Measurements from ENCODE around the gene PPL. TPM values are rescaled to one million over a fixed set of nuclear protein-coding genes. Genes with fewer than 3 reads are reported as not detected.

PPL gene
- total and polyA plus RNA-seq, 2 of the 8 experiments (the other 6 are each of a cell fraction or from before 2014, with no cell fraction given) = 11.3 to 29.5 TPM

DNA sequence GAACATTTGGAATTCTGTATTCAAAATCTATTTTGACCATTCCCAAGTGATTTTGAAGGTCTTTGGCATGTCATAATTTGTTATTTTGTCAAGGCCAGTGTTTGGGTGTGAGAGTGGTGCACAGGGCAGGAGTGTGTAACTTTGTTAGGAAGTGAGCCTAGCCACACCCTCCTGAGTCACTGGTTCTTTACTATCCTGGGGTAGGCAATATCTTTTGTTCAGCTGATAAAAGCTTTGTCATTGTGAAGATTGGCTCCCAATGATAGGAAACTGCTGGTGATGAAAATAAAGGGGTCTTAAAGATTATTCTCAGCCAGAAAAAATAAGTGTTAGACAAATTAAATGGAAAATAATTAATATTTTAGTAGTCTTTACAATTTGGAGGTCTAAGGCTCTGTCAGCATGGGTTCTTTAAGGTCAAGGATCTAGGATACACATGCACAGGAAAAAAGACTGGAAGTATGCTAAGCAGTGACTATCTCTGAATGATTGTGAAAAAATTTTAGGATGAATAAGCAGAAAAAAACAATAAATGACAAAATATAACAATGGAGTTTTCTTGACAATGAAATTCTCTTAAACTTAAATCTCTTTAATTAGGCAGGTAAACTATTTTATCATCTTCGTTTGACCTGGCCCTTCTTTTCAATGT, 84.6 kb downstream of the PPL start:
- H3K36me3 ChIP-seq (ENCODE audit: control insufficient read depth in 2 of 4, insufficient read depth in 4 of 4, low read length in 3 of 4) = peaks cover 8 to 35% (median 20%) of the 10 kb centered on the region in 4 experiments; a peak in 7 of 8 replicates
- H3K23me2 ChIP-seq (ENCODE audit: low read depth, low read length) = peaks cover 4% of the 10 kb centered on the region; the same call in 1 of the 2 replicates
- H2AFZ ChIP-seq (ENCODE audit: low read length) = no peak overlapping the region
- ChIA-PET CTCF (ENCODE audit: partially characterized antibody) (interaction anchor here (1.0 to 1.8 kb wide), 4 partner anchors 11 to 104 kb away, joined by 3 to 4 read pairs (median 4); no protein-coding TSS in a partner anchor), POLR2A (ENCODE audit: partially characterized antibody) (no interaction called here)
- H4K8ac ChIP-seq (ENCODE audit: extremely low read depth, insufficient read depth, low read length) = no peak overlapping the region
- no peak overlapping the region for H3K56ac ChIP-seq (replicated peaks; ENCODE audit: insufficient read length, low read depth, low read length)
- H3K4me3 ChIP-seq (ENCODE audit: extremely low read depth in 1 of 4, insufficient read depth in 2 of 4, low read depth in 3 of 4, low read length in 4 of 4) = no peak overlapping the region
- no peak overlapping the region for H4K91ac ChIP-seq (replicated peaks; ENCODE audit: insufficient read length, low read length)
- peaks cover 15 to 53% of the 10 kb centered on the region in 2 experiments for H3K79me2 ChIP-seq (ENCODE audit: control insufficient read depth in 1 of 2, insufficient read depth in 2 of 2, low read length in 2 of 2)
- peaks cover 5% of the 10 kb centered on the region for H3K79me1 ChIP-seq (ENCODE audit: low read depth, low read length)
- no peak overlapping the region for H3K27ac ChIP-seq (ENCODE audit: low read depth, low read length)
- H3K9me3 ChIP-seq (ENCODE audit: insufficient read depth in 2 of 2, low read depth in 1 of 2, low read length in 1 of 2) = no peaks in the 10 kb centered on the region
- DNase-seq (ENCODE audit: low read depth in 1 of 2, low spot score in 2 of 2) (no peak), FAIRE-seq (no peak)
- H3K27me3 ChIP-seq (replicated peaks in 1 of 4; ENCODE audit: control insufficient read depth in 3 of 4, extremely low read depth in 1 of 4, insufficient read depth in 3 of 4, low read length in 3 of 4) = no peaks in the 10 kb centered on the region
- no peak overlapping the region for H3K23ac ChIP-seq (ENCODE audit: insufficient read length)
- H4K20me1 ChIP-seq (replicated peaks in 1 of 2; ENCODE audit: control insufficient read depth in 1 of 2, insufficient read depth in 2 of 2, low read length in 2 of 2) = peaks cover 8 to 15% of the 10 kb centered on the region in 2 experiments
- no peak overlapping the region for H3K9ac ChIP-seq (replicated peaks in 1 of 4; ENCODE audit: extremely low read depth in 1 of 4, low read depth in 3 of 4, low read length in 3 of 4)
- no peak overlapping the region for H2BK20ac ChIP-seq (ENCODE audit: low read length)
- peaks cover 0 to 4% (median 2%) of the 10 kb centered on the region in 4 experiments; a peak in 3 of 7 replicates for H3K4me1 ChIP-seq (replicated peaks in 1 of 4; ENCODE audit: control insufficient read depth in 3 of 4, insufficient read depth in 4 of 4, low read length in 3 of 4)
- WGBS, 2 experiments (ENCODE audit: extremely low coverage in 1 of 2, insufficient coverage in 1 of 2, insufficient read length in 1 of 2, insufficient replicate concordance in 2 of 2, low coverage in 1 of 2, low lambda C conversion rate in 2 of 2, missing lambda C conversion rate in 1 of 2) = 86% methylated on average over 1 of the region's 1 CpG; no CpG with 5 or more reads in 1 of the 2 experiments
- H3K4me2 ChIP-seq (ENCODE audit: insufficient read depth in 1 of 2, low read depth in 2 of 2, low read length in 2 of 2) = no peak overlapping the region
- H2BK120ac ChIP-seq (replicated peaks; ENCODE audit: low read depth, low read length) = no peak overlapping the region
- no peak overlapping the region for H2AK5ac ChIP-seq (ENCODE audit: low read depth, low read length)
- no peak overlapping the region for H3K18ac ChIP-seq (ENCODE audit: extremely low read depth, low read length)
- H4K5ac ChIP-seq (ENCODE audit: insufficient read length, low read depth, low read length) = no peak overlapping the region
- no peak overlapping the region for H2BK15ac ChIP-seq (ENCODE audit: low read length)
- no peak overlapping the region for H2BK12ac ChIP-seq (ENCODE audit: low read depth, low read length)
- H3K14ac ChIP-seq (ENCODE audit: insufficient read length) = no peak overlapping the region
- no peak overlapping the region for H3K4ac ChIP-seq (replicated peaks; ENCODE audit: insufficient read length, low read depth, low read length)
- no peak overlapping the region for H2BK5ac ChIP-seq (ENCODE audit: low read depth, low read length)

Measured in H1 (cell line).